GM12865 (cell line): ENCODE results near the gene MYT1.

Experiments
- DNase-seq: peaks from one replicate; pipeline ENCODE4 v3.0.0; 2010; ENCODE audit warnings: low read depth
- H3K4me3 ChIP-seq: 2 replicates; pipeline ENCODE4 v1.5.1; 2011; ENCODE audit warnings: mild to moderate bottlenecking, low read depth, low read length, control low read depth
- TF ChIP-seq, protein P1 (sequence below): IDR thresholded peaks from 2 replicates; pipeline ENCODE4 v1.5.1; 2011; ENCODE audit warnings: low read length, control low read depth, low read depth, inconsistent platforms; ENCODE audit not compliant: insufficient read depth; ENCODE audit errors: missing control alignments

MYT1 gene

GRCh38 chr20:64257107-64257757 lies 93.0 kb downstream of the MYT1 start:
- H3K4me3 ChIP-seq = no peak overlapping the region
- no peak for DNase-seq
- TF ChIP-seq, protein P1, sequence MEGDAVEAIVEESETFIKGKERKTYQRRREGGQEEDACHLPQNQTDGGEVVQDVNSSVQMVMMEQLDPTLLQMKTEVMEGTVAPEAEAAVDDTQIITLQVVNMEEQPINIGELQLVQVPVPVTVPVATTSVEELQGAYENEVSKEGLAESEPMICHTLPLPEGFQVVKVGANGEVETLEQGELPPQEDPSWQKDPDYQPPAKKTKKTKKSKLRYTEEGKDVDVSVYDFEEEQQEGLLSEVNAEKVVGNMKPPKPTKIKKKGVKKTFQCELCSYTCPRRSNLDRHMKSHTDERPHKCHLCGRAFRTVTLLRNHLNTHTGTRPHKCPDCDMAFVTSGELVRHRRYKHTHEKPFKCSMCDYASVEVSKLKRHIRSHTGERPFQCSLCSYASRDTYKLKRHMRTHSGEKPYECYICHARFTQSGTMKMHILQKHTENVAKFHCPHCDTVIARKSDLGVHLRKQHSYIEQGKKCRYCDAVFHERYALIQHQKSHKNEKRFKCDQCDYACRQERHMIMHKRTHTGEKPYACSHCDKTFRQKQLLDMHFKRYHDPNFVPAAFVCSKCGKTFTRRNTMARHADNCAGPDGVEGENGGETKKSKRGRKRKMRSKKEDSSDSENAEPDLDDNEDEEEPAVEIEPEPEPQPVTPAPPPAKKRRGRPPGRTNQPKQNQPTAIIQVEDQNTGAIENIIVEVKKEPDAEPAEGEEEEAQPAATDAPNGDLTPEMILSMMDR = no peak

DNA sequence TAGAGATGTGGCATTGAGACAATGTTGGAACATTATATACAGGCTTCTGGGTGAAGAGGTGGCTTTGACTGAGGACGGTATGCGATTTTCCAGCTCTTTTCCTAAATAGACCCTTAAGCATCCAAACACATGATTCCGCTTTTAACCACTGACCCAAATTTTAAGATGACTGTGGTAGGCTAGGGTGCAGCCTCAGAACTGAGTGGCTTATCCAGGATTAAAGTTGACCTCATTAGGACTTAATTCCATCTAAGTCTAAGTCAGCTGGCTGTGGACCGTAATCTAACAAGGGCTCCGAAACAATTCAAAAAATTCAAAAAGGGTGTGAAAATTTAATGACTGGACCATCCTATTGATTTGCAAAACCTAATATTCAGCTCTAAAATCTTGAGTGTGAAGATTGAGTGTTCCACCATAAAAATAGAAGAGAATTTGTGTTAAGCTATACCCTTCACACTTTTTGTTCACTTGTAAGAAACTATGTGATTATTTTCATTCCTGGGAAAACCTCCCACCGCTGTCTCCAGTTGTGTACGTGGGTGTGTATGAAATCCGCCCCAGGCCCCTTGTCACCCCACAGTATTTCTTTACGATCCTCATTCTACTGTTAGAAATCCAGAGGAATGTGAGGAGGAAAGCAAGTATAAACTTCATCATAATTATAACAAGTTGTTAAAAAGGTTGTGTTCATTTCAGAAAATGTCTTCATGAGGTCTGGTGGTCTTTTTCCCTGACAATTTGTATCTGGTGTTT lies 94.0 kb downstream of the MYT1 start:
- TF ChIP-seq, protein P1 = no peak
- DNase-seq = no peak
- no peak overlapping the region for H3K4me3 ChIP-seq

DNA sequence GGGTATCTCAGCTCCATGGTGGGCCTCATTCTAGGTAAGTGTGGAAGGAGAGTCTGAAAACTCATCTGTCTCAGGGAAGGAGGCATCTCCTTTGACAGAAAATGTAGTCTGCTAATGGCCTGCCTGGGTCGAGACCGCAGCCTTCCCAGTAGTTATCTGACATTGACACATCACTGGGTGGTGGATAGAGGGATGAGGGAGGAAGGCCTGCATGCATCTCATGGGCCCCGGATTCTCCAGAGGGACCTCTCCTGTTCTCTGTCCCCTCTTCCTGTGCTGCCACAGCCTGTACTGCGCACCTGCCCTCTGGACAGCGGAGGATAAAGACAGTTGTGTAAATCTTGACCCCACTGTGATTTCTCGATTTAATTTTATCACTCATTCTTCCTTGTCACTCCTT lies 96.0 kb downstream of the MYT1 start:
- DNase-seq = no peak
- TF ChIP-seq, protein P1 = no peak
- H3K4me3 ChIP-seq = no peak overlapping the region

DNA sequence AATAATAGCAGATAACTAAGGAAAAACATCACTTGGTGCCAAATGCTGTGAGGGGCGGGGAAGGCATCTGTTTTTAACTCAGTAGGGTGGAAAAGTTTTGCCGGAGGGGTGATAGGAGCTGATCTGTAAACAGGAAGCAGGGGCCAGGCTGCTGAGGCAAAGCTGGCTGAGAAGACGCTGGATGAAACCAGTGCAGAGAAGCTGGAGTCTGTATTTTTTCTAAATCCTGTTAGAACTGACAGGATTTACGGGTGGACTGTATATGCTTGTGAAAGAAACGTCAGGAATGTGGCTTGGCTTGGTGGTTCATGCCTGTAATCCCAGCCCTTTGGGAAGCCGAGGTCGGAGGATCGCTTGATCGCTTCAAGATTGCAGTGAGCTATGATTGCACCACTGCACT lies 96.9 kb downstream of the MYT1 start:
- no peak for DNase-seq

GRCh38 chr20:64264091-64264490 lies 99.8 kb downstream of the MYT1 start:
- DNase-seq = no peak
- no peak overlapping the region for H3K4me3 ChIP-seq
- TF ChIP-seq, protein P1 = no peak

More for the DNA sequence above, 96.9 kb downstream of the MYT1 start:
- TF ChIP-seq, protein P1 = no peak
- no peak overlapping the region for H3K4me3 ChIP-seq

- TF ChIP-seq, protein P1 = no peak
- DNase-seq = no peak
- H3K4me3 ChIP-seq = no peak overlapping the region
These were observed 100.9 kb downstream of the MYT1 start for GRCh38 chr20:64265201-64265600.
